GM12801 (cell line): ENCODE results near the gene RIMBP2.

Experiments used
- TF ChIP-seq, protein P1 (sequence below): IDR thresholded peaks from one replicate; pipeline ENCODE4 v1.5.1; 2011; ENCODE audit warnings: control low read depth; ENCODE audit not compliant: insufficient read length; ENCODE audit errors: extremely low read depth

Gene RIMBP2

DNA sequence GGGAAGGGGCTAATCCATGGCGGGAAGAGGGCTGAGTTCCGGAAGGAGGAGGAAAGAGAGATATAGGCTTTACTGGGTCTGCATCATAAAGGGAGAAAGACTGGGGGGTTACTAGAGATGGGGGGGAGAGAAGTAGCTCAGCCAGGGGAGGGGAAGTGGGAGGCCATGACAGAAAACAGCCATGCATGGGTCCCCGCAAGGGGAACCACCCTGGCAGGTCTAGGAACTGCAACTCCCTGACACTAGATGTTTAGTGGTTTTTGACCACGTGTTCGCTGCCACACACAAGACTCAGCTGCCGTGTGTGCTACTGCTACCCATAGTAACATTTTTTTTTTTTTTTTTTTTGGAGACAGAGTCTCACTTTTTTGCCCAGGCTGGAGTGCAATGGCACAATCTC, 145.0 kb downstream of the RIMBP2 start:
- TF ChIP-seq, protein P1, sequence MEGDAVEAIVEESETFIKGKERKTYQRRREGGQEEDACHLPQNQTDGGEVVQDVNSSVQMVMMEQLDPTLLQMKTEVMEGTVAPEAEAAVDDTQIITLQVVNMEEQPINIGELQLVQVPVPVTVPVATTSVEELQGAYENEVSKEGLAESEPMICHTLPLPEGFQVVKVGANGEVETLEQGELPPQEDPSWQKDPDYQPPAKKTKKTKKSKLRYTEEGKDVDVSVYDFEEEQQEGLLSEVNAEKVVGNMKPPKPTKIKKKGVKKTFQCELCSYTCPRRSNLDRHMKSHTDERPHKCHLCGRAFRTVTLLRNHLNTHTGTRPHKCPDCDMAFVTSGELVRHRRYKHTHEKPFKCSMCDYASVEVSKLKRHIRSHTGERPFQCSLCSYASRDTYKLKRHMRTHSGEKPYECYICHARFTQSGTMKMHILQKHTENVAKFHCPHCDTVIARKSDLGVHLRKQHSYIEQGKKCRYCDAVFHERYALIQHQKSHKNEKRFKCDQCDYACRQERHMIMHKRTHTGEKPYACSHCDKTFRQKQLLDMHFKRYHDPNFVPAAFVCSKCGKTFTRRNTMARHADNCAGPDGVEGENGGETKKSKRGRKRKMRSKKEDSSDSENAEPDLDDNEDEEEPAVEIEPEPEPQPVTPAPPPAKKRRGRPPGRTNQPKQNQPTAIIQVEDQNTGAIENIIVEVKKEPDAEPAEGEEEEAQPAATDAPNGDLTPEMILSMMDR, result no peak

DNA sequence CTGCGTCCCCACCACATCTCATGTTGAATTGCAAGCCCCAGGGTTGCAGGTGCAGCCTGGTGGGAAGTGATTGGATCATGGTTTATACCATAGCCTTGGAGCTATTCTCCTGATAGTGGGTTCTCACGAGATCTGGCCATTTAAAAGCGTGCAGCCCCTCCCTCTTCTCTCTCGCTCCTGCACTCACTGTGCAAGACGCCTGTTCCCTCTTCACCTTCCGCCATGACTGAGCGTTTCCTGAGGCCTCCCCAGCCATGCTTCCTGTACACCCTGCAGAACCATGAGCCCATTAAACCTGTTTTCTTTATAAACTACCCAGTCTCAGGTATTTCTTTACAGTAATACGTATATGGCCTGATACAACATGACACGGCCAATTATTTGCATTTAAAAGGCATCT, 146.6 kb downstream of the RIMBP2 start:
- TF ChIP-seq, protein P1, result no peak

DNA sequence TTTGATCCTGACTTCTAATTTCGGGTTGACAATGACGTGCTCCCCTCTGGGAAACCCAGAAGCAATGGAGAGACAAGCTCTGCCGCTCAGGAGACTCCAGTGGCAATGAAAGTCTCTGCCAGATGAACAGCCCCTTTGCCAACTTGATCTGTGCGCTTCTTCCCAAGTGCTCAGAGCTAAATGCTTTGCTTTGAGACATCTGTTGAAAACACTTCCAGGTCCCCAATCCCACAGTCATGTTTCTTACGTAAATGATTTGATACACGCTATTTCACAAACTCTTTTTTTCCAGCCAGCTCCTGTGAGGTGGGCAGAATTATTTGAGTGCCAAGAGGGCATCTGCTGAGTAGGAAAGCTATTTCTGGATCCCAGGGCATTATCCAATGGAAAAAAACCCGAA, 147.6 kb downstream of the RIMBP2 start:
- TF ChIP-seq, protein P1, result no peak

DNA sequence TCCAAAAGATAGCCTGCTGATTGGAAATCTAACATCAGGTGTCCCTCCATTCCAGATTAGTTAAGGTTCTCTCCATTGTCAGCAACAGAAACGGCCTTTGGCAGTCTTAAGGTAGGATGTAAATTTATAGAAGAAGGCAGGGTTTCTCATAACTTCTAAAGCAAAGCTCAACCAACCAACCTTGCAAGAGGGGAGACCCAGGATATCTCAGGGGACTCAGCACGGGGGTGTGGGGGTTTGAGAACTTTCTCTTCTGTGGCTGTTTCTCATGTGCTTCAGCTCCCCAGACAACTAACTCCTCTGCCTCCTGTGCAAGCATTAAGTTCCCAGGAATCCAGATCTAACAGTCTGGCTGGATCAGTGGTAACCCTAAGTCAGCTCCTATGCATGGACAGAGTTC, 148.1 kb downstream of the RIMBP2 start:
- TF ChIP-seq, protein P1, result no peak

DNA sequence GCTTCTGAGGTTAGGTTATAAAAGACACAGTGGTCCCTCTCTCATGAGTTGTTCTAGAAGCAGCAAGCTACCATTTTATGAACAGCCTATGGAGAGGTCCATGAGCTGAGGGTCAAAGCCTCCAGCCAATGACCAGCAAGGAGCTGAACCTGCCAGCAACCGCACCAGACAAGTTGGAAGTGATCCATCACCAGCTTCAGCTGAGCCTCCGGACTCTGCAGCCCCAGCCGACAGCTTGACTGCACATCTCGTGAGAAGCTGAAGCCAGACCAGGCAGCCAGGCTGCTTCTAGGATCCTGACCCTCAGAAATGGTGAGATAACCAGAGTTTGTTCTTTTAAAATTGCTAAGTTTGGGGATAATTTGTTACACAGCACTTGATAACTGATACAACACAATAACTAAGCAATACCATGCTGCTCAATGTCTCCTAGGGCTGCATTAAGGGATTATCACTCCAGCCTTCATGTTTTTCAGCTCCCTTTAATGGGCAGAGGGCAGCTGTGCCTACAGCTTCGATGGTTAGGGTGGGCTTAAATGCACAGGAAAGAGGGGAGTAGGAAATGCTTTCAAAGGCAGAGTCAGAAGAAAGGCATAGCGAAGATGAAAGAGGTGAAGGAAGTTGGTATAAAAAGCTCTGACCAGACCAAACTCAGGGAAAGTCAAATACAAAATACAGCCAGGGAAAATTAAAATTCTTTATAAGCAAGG, 149.5 kb downstream of the RIMBP2 start:
- TF ChIP-seq, protein P1, result no peak

DNA sequence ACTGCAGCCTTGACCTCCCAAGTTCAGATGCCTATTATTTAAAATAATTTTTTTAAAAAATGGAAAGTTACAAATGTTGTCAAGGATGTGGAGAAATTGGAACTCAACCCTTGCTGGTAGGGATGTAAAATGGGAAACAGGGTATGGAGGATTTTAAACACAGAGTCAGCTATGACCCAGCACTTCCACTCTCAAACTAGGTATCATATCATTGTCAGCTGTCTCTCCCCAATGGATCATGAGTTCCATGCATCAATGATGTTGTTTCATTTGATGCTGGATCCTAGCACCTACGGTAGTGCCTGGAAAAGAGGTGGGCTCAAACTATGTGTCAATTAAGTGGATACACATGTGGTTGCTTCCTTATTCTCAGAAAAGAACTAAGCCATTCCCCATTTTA, 150.9 kb downstream of the RIMBP2 start:
- TF ChIP-seq, protein P1, result no peak

DNA sequence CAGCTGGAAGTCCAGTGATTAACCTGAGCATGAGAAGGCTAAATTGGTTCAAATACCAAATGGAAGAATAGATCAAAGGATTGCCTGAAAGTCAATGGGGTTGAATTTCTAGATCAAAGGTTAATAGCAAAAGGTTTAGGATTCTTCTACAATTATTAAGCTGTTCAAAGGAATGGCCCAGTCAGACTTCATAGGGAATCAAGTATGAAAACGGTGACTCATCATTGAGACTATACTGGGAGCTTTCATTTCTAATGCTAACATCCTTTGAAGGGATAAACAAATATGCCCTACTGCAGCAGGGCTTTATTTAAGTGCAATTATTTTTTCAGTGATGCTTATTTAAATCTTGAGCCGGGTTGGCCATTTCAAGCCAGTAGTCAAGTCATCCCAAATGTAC, 152.8 kb downstream of the RIMBP2 start:
- TF ChIP-seq, protein P1, result no peak
